Right lobe of liver (tissue), 6 donors: ENCODE measurements around the gene PODXL2. TPM values are rescaled to one million over a fixed set of nuclear protein-coding genes. Genes with fewer than 3 reads are reported as not detected.
"Not testable (repeated sequence)": the region's sequence is repeated elsewhere in the genome, so short reads cannot be mapped to it uniquely, and the experiment has no call there.

ENCODE experiments used
- ATAC-seq, 4 donors: fragments of 200-7000 bp; cut with Tn5 transposase; one replicate each; pipeline ENCODE4 v1.9.1; 2020; ENCODE audit warnings: mild to moderate bottlenecking in 4 of 4, moderate library complexity in 4 of 4
- DNase-seq, 3 donors: peaks; one replicate each; pipeline ENCODE4 v3.0.0-alpha.2; 2020
- H3K27ac ChIP-seq, 3 donors: fragments of 200-600 bp; one replicate each; pipeline ENCODE4 v1.8.0; 2022
- H3K27me3 ChIP-seq, 2 donors: fragments of 200-600 bp; one replicate each; pipeline ENCODE4 v1.8.0; 2022
- H3K36me3 ChIP-seq, 4 donors: fragments of 200-600 bp; sonication (generic) in 1 of 4; one replicate each; pipeline versions ENCODE4 v1.5.1 to v1.8.0; 2017 to 2022; ENCODE audit warnings: control low read depth in 1 of 4
- H3K4me1 ChIP-seq, 4 donors: fragments of 200-600 bp; sonication (generic) in 1 of 4; one replicate each; pipeline versions ENCODE4 v1.5.1 to v1.8.0; 2017 to 2022; ENCODE audit warnings: control low read depth in 1 of 4
- H3K4me3 ChIP-seq, 3 donors: fragments of 200-600 bp; one replicate each; pipeline ENCODE4 v1.8.0; 2022
- H3K9me3 ChIP-seq, 4 donors: fragments of 200-600 bp; sonication (generic) in 1 of 4; one replicate each; pipeline versions ENCODE4 v1.5.1 to v1.8.0; 2017 to 2022; ENCODE audit warnings: control low read depth in 1 of 4
- CTCF ChIP-seq, 4 donors: fragments of 200-600 bp in 3 of 4; fragments of 450-650 bp in 1 of 4; IDR thresholded peaks; one replicate each; pipeline versions ENCODE4 v1.5.1 to v1.8.0; 2016 to 2022; ENCODE audit warnings: antibody characterized with exemption in 4 of 4, mild to moderate bottlenecking in 2 of 4
- POLR2A ChIP-seq: fragments of 450-650 bp; IDR thresholded peaks from one replicate; pipeline ENCODE4 v1.6.1; 2017; ENCODE audit warnings: antibody characterized with exemption, mild to moderate bottlenecking
- WGBS: methylation state at CpG from one replicate; pipeline ENCODE4 v1.1.6; 2018; ENCODE audit warnings: low coverage, low lambda C conversion rate; ENCODE audit not compliant: insufficient coverage; ENCODE audit errors: missing lambda C conversion rate; 5-methylcytosine and 5-hydroxymethylcytosine counted together
- intact Hi-C, 2 donors: fragments of 100-400 bp; cut with DNase I; formaldehyde crosslinking; loops; one replicate each; pipeline versions ENCODE4 v1.11.2 to v1.14.1; 2022
- total RNA-seq, 6 experiments: library from RNA; depleted of rRNA in 2 of 6; stranded (reverse); fragments of >200 nt in 2 of 6; fragmentation: NEBNext Ultra II Directional in 3 of 6; extraction: Animal tissue kit (Norgen Biotek cat#: 25700) in 3 of 6; gene quantifications; one replicate each; pipeline versions ENCODE4 v1.1.0 to v1.2.4, GENCODE V29; 2016 to 2023
- donor health status: DM: no; HTN: yes; CAD: no.
- donor health status: DM: no; HTN: no; CAD: no.
- donor health status: DM: no; HTN: no; CAD: no.
- donor health status: DM: no; HTN: yes; CAD: no.
- donor health status: DM: no; HTN: yes; CAD: no.

The PODXL2 gene
- total RNA-seq, 6 experiments from 2014 or later = 0.19 to 1.6 (median 0.63) TPM

- intact Hi-C loops = loop anchor here in 1 of 2 donors (10.0 kb wide), 1 partner anchor 114 kb away; no protein-coding TSS in a partner anchor
- Histone ChIP-seq H3K4me1 (peaks cover 0 to 68% (median 20%) of the 10 kb centered on the region in 4 donors), H3K4me3 (no peak overlapping the region), H3K36me3 (no peaks in the 10 kb centered on the region), H3K27me3 (no peaks in the 10 kb centered on the region), H3K9me3 (no peaks in the 10 kb centered on the region), H3K27ac (peak overlapping the region in 1 of 3 donors; percentile 84)
- WGBS = 57% methylated on average over 4 of the region's 5 CpGs
- ATAC-seq (peak in 1 of 4 donors; percentile 26), DNase-seq (peak; percentile 46 to 88 (median 85))
- TF ChIP-seq CTCF (IDR thresholded peaks at IDR 0.05) (peak in 1 of 4 donors; percentile 13), POLR2A (no peak)
These were observed 71.4 kb downstream of the PODXL2 start for GRCh38 chr3:127700406-127700805.

- Histone ChIP-seq H3K4me1 (peaks cover 0 to 68% (median 20%) of the 10 kb centered on the region in 4 donors), H3K4me3 (no peak overlapping the region), H3K36me3 (peaks cover 0 to 4% (median 0%) of the 10 kb centered on the region in 4 donors), H3K27ac (peak overlapping the region in 1 of 3 donors; percentile 84), H3K9me3 (no peaks in the 10 kb centered on the region), H3K27me3 (no peaks in the 10 kb centered on the region)
- no peak for TF ChIP-seq CTCF (IDR thresholded peaks at IDR 0.05)
- TF ChIP-seq POLR2A = no peak
- WGBS = 67% methylated on average over 8 of the region's 11 CpGs
- DNase-seq (peak in 2 of 3 donors; percentile 20 to 45), ATAC-seq (no peak)
- intact Hi-C loops = loop anchor here in 1 of 2 donors (10.0 kb wide), 1 partner anchor 113 kb away; no protein-coding TSS in a partner anchor
These were observed 72.4 kb downstream of the PODXL2 start for GRCh38 chr3:127701280-127701911.

GRCh38 chr3:127702151-127702578 is 73.2 kb downstream of the PODXL2 start:
- H3K27me3 ChIP-seq = no peaks in the 10 kb centered on the region
- no peak for TF ChIP-seq CTCF (IDR thresholded peaks at IDR 0.05)
- TF ChIP-seq POLR2A = no peak
- ATAC-seq (peak; percentile 53 to 86 (median 82)), DNase-seq (peak; percentile 69 to 93 (median 91))
- no peak overlapping the region for H3K4me3 ChIP-seq
- peak overlapping the region in 1 of 3 donors; percentile 84 for H3K27ac ChIP-seq
- WGBS = 29% methylated on average over 3 of the region's 4 CpGs
- H3K4me1 ChIP-seq = peaks cover 0 to 63% (median 17%) of the 10 kb centered on the region in 4 donors
- no peaks in the 10 kb centered on the region for H3K9me3 ChIP-seq
- peaks cover 0 to 4% (median under 1%) of the 10 kb centered on the region in 4 donors for H3K36me3 ChIP-seq
- intact Hi-C loops = loop anchor here in 1 of 2 donors (10.0 kb wide), 1 partner anchor 113 kb away; no protein-coding TSS in a partner anchor

GRCh38 chr3:127704840-127705239 is 75.9 kb downstream of the PODXL2 start:
- WGBS = 92% methylated on average over 4 of the region's 4 CpGs
- not testable (repeated sequence) for H3K9me3 ChIP-seq, H3K27ac ChIP-seq, H3K4me3 ChIP-seq, ATAC-seq, H3K36me3 ChIP-seq, H3K27me3 ChIP-seq
- H3K4me1 ChIP-seq = peaks cover 0 to 36% (median 8%) of the 10 kb centered on the region in 4 donors
- DNase-seq = peak in 2 of 3 donors; percentile 1 to 12
- intact Hi-C loops = loop anchor here in 1 of 2 donors (10.0 kb wide), 1 partner anchor 110 kb away; no protein-coding TSS in a partner anchor

- no peak overlapping the region for H3K27ac ChIP-seq
- peak; percentile 10 to 42 (median 31) for DNase-seq
- H3K27me3 ChIP-seq = no peaks in the 10 kb centered on the region
- ATAC-seq = no peak
- no peak overlapping the region for H3K4me3 ChIP-seq
- H3K36me3 ChIP-seq = peaks cover 0 to 6% (median 3%) of the 10 kb centered on the region in 4 donors
- WGBS = 94% methylated on average over 3 of the region's 7 CpGs
- no peak for TF ChIP-seq CTCF (IDR thresholded peaks at IDR 0.05)
- TF ChIP-seq POLR2A = no peak
- H3K4me1 ChIP-seq = peaks cover 0 to 21% (median 8%) of the 10 kb centered on the region in 4 donors
- intact Hi-C loops = loop anchor here in 1 of 2 donors (10.0 kb wide), 1 partner anchor 108 kb away; no protein-coding TSS in a partner anchor
- no peaks in the 10 kb centered on the region for H3K9me3 ChIP-seq
These were observed 77.3 kb downstream of the PODXL2 start for GRCh38 chr3:127706312-127706711.
